C4-2B (cell line): ENCODE data around the gene CA5A.

Experiments used
- CTCF ChIP-seq: fragments of 450-650 bp; conservative IDR thresholded peaks from 2 replicates; pipeline ENCODE4 v1.5.1; 2017; ENCODE audit warnings: mild to moderate bottlenecking
- ZFX ChIP-seq: fragments of 450-650 bp; IDR thresholded peaks from 2 replicates; pipeline ENCODE4 v1.6.1; 2017

- TF ChIP-seq CTCF (no peak), ZFX (no peak)
Measured at GRCh38 chr16:87854907-87855683, 81.2 kb downstream of the CA5A start.
